GM23338 (cell line): ENCODE data around the gene CCDC102A. TPM values are rescaled to one million over a fixed set of nuclear protein-coding genes. Genes with fewer than 3 reads are reported as not detected.
A peak's percentile ranks its signal among the peaks of the same experiment; 100 is the strongest.

Source experiments
- ATAC-seq: fragments of 200-7000 bp; cut with Tn5 transposase; 3 replicates; pipeline ENCODE4 v1.9.1; 2020
- DNase-seq: peaks from one replicate; pipeline ENCODE4 v3.0.0-alpha.2; 2015; ENCODE audit warnings: low spot score
- H2AFZ ChIP-seq: fragments of 200-600 bp; sonication (generic); 2 replicates; pipeline ENCODE4 v1.8.0; 2016; ENCODE audit warnings: antibody characterized with exemption, mild to moderate bottlenecking, moderate library complexity
- H3F3A ChIP-seq: fragments of 200-600 bp; sonication (generic); replicated peaks from 2 replicates; pipeline ENCODE4 v1.8.0; 2017; ENCODE audit warnings: antibody characterized with exemption, mixed run types, low read depth
- H3K27ac ChIP-seq: fragments of 200-600 bp; sonication (generic); 2 replicates; pipeline ENCODE4 v1.6.1; 2016; ENCODE audit warnings: low read depth
- H3K27me3 ChIP-seq: fragments of 200-600 bp; sonication (generic); 2 replicates; pipeline ENCODE4 v1.8.0; 2016; ENCODE audit warnings: mild to moderate bottlenecking, mixed run types, moderate library complexity; ENCODE audit not compliant: insufficient read depth
- H3K36me3 ChIP-seq: fragments of 200-600 bp; sonication (generic); 2 replicates; pipeline ENCODE4 v1.8.0; 2016; ENCODE audit warnings: mild to moderate bottlenecking; ENCODE audit not compliant: insufficient read depth
- H3K4me1 ChIP-seq: fragments of 200-600 bp; sonication (generic); 2 replicates; pipeline ENCODE4 v1.8.0; 2016; ENCODE audit warnings: mild to moderate bottlenecking, moderate library complexity; ENCODE audit not compliant: insufficient read depth
- H3K4me2 ChIP-seq: fragments of 200-600 bp; sonication (generic); 2 replicates; pipeline ENCODE4 v1.7.1; 2017; ENCODE audit warnings: mixed run types
- H3K4me3 ChIP-seq: fragments of 200-600 bp; sonication (generic); 2 replicates; pipeline ENCODE4 v1.6.1; 2016; ENCODE audit warnings: mixed run types
- H3K79me2 ChIP-seq: fragments of 200-600 bp; sonication (generic); replicated peaks from 2 replicates; pipeline ENCODE4 v1.8.0; 2017; ENCODE audit warnings: mild to moderate bottlenecking; ENCODE audit not compliant: insufficient read depth
- H3K9me2 ChIP-seq: fragments of 200-600 bp; sonication (generic); 2 replicates; pipeline ENCODE4 v1.8.0; 2017; ENCODE audit not compliant: insufficient read depth
- H4K20me1 ChIP-seq: fragments of 200-600 bp; sonication (generic); replicated peaks from 2 replicates; pipeline ENCODE4 v1.8.0; 2017; ENCODE audit warnings: mild to moderate bottlenecking; ENCODE audit not compliant: insufficient read depth
- H3K27ac Mint-ChIP-seq: 2 replicates; pipeline ENCODE4 v1.8.0; 2020; ENCODE audit warnings: inconsistent platforms, mild to moderate bottlenecking, moderate library complexity, mixed read lengths
- H3K27me3 Mint-ChIP-seq: 3 replicates; pipeline ENCODE4 v1.8.0; 2022; ENCODE audit warnings: low read depth, mild to moderate bottlenecking, moderate library complexity, mixed read lengths, inconsistent platforms; ENCODE audit not compliant: insufficient read depth, poor library complexity
- H3K36me3 Mint-ChIP-seq: 3 replicates; pipeline ENCODE4 v1.8.0; 2021; ENCODE audit warnings: low read depth, mild to moderate bottlenecking, inconsistent platforms, moderate library complexity, mixed read lengths
- H3K4me1 Mint-ChIP-seq: 3 replicates; pipeline ENCODE4 v1.8.0; 2020; ENCODE audit warnings: mild to moderate bottlenecking, inconsistent platforms, mixed read lengths
- H3K4me3 Mint-ChIP-seq: 3 replicates; pipeline ENCODE4 v1.8.0; 2021; ENCODE audit warnings: moderate library complexity, mild to moderate bottlenecking, inconsistent platforms, mixed read lengths
- H3K9me3 Mint-ChIP-seq: 3 replicates; pipeline ENCODE4 v1.8.0; 2020; ENCODE audit warnings: moderate library complexity, mild to moderate bottlenecking, inconsistent platforms, mixed read lengths
- CTCF ChIP-seq, 2 experiments: fragments of 200-600 bp in 1 of 2; sonication (generic) in 1 of 2; conservative IDR thresholded peaks; 2 replicates each; pipeline versions ENCODE4 v1.5.1 to v1.6.1; 2016 to 2017; ENCODE audit warnings: antibody characterized with exemption in 2 of 2, low read depth in 2 of 2, mild to moderate bottlenecking in 2 of 2, moderate library complexity in 1 of 2
- REST ChIP-seq: IDR thresholded peaks from one replicate; pipeline ENCODE4 v1.6.1; 2018; ENCODE audit warnings: antibody characterized with exemption; ENCODE audit not compliant: unreplicated experiment
- ZNF462 ChIP-seq: fragments of 250-450 bp; sonication (Bioruptor Pico); IDR thresholded peaks from 2 replicates; pipeline ENCODE4 v1.5.0; 2020; ENCODE audit warnings: mild to moderate bottlenecking, moderate library complexity
- polyA plus RNA-seq: library from polyadenylated mRNA; unstranded; fragments of >200 nt; fragmentation: Nextera tagmentation; extraction: Ambion mirVana; gene quantifications from 2 replicates; pipeline ENCODE4 v1.2.1, GENCODE V29; 2016
- total RNA-seq: library from RNA; depleted of rRNA; stranded (reverse); fragments of >200 nt; shearing (Covaris generic); gene quantifications from 2 replicates; pipeline ENCODE4 v1.2.3, GENCODE V29; 2014

The CCDC102A gene
- total and polyA plus RNA-seq, 2 experiments from 2014 or later = 2.0 to 5.2 TPM

- Mint-ChIP-seq H3K27me3 (peaks cover 12% of the 10 kb centered on the region), H3K9me3 (no peaks in the 10 kb centered on the region; the same call in 2 of the 3 replicates), H3K27ac (no peak overlapping the region), H3K4me3 (no peak overlapping the region), H3K36me3 (peaks cover 6% of the 10 kb centered on the region; the same call in 1 of the 3 replicates), H3K4me1 (peaks cover 7% of the 10 kb centered on the region; the same call in 2 of the 3 replicates)
- H3K27me3 ChIP-seq = no peaks in the 10 kb centered on the region
- ATAC-seq (peak; percentile 39), DNase-seq (peak; percentile 31)
- H2AFZ ChIP-seq = no peak overlapping the region
- H4K20me1 ChIP-seq = no peaks in the 10 kb centered on the region
- no peaks in the 10 kb centered on the region for H3K79me2 ChIP-seq
- H3K9me2 ChIP-seq = no peaks in the 10 kb centered on the region
- H3K4me3 ChIP-seq = no peak overlapping the region
- TF ChIP-seq ZNF462 (CRISPR knock-in tag) (no peak), REST (no peak), CTCF (conservative IDR thresholded peaks at IDR 0.05; ENCODE audit: low read depth in 2 of 2) (peak in 1 of 2 experiments; percentile 57; a peak in 3 of 4 replicates)
- H3F3A ChIP-seq = no peaks in the 10 kb centered on the region
- H3K27ac ChIP-seq = no peak overlapping the region
- no peak overlapping the region for H3K4me2 ChIP-seq
- H3K4me1 ChIP-seq = 0 out of 2 replicates have a peak, but pooled peaks cover 4% of the 10 kb centered on the region
- no peaks in the 10 kb centered on the region for H3K36me3 ChIP-seq
Measured at GRCh38 chr16:57518520-57518919, 17.9 kb downstream of the CCDC102A start.
